ENCODE data around the gene COL8A2.

COL8A2 gene

DNA sequence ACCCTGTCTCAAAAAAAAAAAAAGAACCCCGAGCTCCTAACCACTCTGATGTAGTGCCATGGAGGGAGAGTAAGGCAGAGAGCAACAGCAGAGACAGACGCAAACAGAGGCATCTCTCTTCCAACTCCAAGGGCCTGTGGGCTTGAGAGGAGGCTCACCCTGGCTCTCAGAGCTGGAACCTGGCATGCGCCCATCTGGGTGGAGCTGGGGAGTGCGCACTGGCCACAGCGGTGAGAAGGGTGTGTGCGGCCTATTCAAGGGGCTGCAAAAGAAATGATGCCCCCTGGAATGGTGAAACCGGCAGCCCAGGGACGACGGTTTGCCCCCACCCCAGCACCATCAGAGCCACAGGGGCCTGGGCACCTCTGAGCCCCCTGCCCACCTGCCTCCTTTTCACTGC, 17.6 kb downstream of the COL8A2 start:
- no peaks in the 10 kb centered on the region for H3K4me1 ChIP-seq (ENCODE audit: control insufficient read depth in 1 of 2, insufficient read depth in 2 of 2, low read length in 2 of 2)

DNA sequence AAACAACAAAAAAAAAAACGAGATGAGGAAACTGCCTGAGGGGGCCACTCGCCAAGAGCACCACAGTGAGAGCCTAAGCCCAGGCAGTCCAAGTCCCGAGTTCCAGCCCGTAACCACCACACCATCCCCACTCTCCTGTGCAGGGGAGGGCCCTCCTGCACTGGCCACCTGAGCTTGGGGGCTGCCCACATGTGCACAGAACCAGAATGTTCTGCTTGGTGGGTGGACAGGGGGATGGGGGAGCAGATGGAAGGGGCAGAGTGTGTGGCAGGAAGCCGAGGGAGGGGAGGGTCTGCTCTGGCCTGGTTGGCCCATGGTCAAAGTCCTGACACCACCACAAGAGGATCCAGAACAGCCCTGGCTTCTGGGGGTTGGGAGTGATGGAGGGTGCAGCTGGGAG, 18.8 kb downstream of the COL8A2 start:
- H3K36me3 ChIP-seq (ENCODE audit: control insufficient read depth in 1 of 2, insufficient read depth in 2 of 2, low read length in 2 of 2), result no peaks in the 10 kb centered on the region
- H3K4me3 ChIP-seq (ENCODE audit: low read depth in 1 of 2, low read length in 2 of 2), result no peak overlapping the region
- no peaks in the 10 kb centered on the region for H3K27me3 ChIP-seq (ENCODE audit: low read depth, low read length)
- no peaks in the 10 kb centered on the region for H3K9me3 ChIP-seq (ENCODE audit: control insufficient read depth in 1 of 2, low read length in 2 of 2)
- H3K27ac ChIP-seq (ENCODE audit: low read length), result no peak overlapping the region
- H3K4me1 ChIP-seq (ENCODE audit: control insufficient read depth in 1 of 2, insufficient read depth in 2 of 2, low read length in 2 of 2), result no peaks in the 10 kb centered on the region

More for the DNA sequence above, 17.6 kb downstream of the COL8A2 start:
- H3K36me3 ChIP-seq (ENCODE audit: control insufficient read depth in 1 of 2, insufficient read depth in 2 of 2, low read length in 2 of 2), result no peaks in the 10 kb centered on the region
- H3K9me3 ChIP-seq (ENCODE audit: control insufficient read depth in 1 of 2, low read length in 2 of 2), result no peaks in the 10 kb centered on the region
- H3K4me3 ChIP-seq (ENCODE audit: low read depth in 1 of 2, low read length in 2 of 2), result no peak overlapping the region
- no peaks in the 10 kb centered on the region for H3K27me3 ChIP-seq (ENCODE audit: low read depth, low read length)
- no peak overlapping the region for H3K27ac ChIP-seq (ENCODE audit: low read length)

DNA sequence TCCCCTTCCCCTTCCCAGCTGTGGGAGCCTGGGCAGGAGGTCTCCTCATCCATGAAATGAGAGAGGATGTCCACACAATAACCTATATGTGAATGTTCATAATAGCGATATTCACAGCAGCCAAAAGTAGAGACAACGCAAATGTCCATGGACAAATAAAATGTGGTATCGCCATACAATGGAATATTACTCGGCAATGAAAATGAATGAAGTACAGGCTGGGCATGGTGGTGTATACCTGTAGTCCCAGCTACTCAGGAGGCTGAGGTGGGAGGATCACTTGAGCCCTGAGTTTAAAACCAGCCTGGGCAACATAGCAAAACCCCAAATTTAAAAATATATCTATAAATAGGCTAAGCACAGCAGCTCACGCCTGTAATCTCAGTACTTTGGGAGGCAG, 23.5 kb downstream of the COL8A2 start:
- Histone ChIP-seq H3K4me1 (ENCODE audit: control insufficient read depth in 1 of 2, insufficient read depth in 2 of 2, low read length in 2 of 2) (peaks cover 0 to 5% of the 10 kb centered on the region in 2 donors), H3K9me3 (ENCODE audit: control insufficient read depth in 1 of 2, low read length in 2 of 2) (no peaks in the 10 kb centered on the region), H3K27me3 (ENCODE audit: low read depth, low read length) (no peaks in the 10 kb centered on the region), H3K27ac (ENCODE audit: low read length) (no peak overlapping the region), H3K36me3 (ENCODE audit: control insufficient read depth in 1 of 2, insufficient read depth in 2 of 2, low read length in 2 of 2) (peaks cover 0 to 1% of the 10 kb centered on the region in 2 donors), H3K4me3 (ENCODE audit: low read depth in 1 of 2, low read length in 2 of 2) (no peak overlapping the region)

DNA sequence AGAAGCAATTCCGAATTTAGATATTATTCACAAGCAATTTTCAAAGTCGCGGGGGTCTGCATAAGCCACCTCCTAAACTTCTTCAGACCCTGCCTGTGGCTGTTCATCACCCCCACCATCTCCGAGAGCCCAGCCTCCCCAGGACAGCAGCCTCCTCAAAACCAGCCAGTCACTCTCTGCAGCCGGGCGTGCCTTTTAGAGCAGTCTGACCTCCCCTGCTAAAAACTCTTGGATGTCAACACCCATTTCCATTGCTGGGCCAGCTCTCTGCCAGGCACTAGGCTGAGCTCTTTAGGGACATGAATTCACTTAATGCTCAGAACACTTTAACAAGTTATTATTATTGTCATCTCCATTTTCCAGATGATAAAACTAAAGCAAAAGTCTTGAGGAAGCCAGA, 24.6 kb downstream of the COL8A2 start:
- Histone ChIP-seq H3K4me3 (ENCODE audit: low read depth in 1 of 2, low read length in 2 of 2) (no peak overlapping the region), H3K27ac (ENCODE audit: low read length) (no peak overlapping the region), H3K27me3 (ENCODE audit: low read depth, low read length) (no peaks in the 10 kb centered on the region), H3K36me3 (ENCODE audit: control insufficient read depth in 1 of 2, insufficient read depth in 2 of 2, low read length in 2 of 2) (peaks cover 8 to 12% of the 10 kb centered on the region in 2 donors), H3K9me3 (ENCODE audit: control insufficient read depth in 1 of 2, low read length in 2 of 2) (no peaks in the 10 kb centered on the region), H3K4me1 (ENCODE audit: control insufficient read depth in 1 of 2, insufficient read depth in 2 of 2, low read length in 2 of 2) (peaks cover 0 to 5% of the 10 kb centered on the region in 2 donors)

DNA sequence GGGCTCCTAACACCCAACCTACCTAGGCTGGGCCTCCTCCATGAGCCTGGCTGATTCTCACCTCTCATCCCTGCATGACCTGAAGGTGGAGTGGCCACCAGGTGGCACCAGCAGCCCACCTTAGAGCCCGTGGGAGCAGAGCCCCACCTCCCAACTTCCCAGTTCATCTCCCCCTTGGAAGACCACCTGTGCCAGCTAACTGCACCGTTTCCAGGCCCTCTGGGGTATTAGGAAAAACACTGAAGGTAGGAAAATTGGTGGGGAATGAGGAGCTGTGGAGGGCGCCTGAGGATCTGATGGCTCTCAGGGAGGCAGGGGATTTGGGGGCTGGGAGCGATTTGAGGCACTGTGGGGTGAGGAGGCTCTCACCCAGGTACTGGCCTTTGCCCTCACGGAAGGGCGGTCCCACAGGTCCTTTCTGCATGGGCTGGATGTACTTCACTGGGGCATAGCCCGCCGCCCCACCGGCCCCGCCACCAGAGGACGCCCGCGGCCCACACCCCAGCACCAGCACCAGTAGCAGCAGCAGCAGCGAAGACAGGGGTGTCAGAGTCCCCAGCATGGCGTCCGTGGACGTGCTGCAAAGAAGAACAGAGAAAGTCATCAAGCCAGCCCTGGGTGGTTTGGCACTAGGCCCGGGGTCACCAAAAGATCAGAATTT, 25.2 kb downstream of the COL8A2 start:
- peaks cover 0 to 8% of the 10 kb centered on the region in 2 donors for H3K4me1 ChIP-seq (ENCODE audit: control insufficient read depth in 1 of 2, insufficient read depth in 2 of 2, low read length in 2 of 2)
- no peaks in the 10 kb centered on the region for H3K27me3 ChIP-seq (ENCODE audit: low read depth, low read length)
- no peak overlapping the region for H3K27ac ChIP-seq (ENCODE audit: low read length)
- no peaks in the 10 kb centered on the region for H3K9me3 ChIP-seq (ENCODE audit: control insufficient read depth in 1 of 2, low read length in 2 of 2)
- peaks cover 9 to 15% of the 10 kb centered on the region in 2 donors for H3K36me3 ChIP-seq (ENCODE audit: control insufficient read depth in 1 of 2, insufficient read depth in 2 of 2, low read length in 2 of 2)
- H3K4me3 ChIP-seq (ENCODE audit: low read depth in 1 of 2, low read length in 2 of 2), result no peak overlapping the region

DNA sequence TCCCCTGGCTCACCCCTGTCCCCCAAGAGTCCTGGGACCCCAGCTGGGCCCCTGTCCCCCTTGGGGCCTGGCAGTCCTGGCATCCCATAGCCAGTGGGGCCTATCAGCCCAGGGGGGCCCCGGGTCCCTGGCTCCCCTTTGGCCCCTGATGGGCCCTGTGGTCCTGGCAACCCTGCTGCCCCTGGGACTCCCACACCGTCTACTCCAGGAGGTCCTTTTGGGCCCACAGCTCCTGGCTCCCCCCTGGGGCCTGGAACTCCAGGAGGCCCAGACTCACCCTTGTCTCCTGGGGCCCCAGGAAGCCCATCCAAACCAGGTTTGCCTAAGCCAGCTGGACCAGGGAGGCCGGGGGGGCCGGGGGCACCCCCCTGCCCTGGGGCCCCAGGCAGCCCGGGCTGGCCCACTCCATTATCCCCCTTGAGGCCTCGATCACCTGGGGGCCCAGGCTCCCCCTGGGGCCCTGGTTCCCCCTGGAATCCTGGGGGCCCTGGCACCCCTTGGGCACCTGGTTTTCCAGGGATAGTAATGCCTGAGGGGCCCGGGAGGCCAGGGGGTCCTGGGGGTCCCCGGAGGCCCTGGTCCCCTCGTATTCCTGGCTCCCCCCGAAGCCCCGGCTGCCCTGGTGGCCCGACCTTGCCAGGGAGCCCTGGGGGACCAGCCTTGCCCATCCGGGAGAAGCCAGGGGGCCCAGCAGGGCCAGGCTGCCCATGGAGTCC, 26.2 kb downstream of the COL8A2 start:
- Histone ChIP-seq H3K27ac (ENCODE audit: low read length) (no peak overlapping the region), H3K4me1 (ENCODE audit: control insufficient read depth in 1 of 2, insufficient read depth in 2 of 2, low read length in 2 of 2) (peaks cover 0 to 12% of the 10 kb centered on the region in 2 donors), H3K4me3 (ENCODE audit: low read depth in 1 of 2, low read length in 2 of 2) (no peak overlapping the region), H3K27me3 (ENCODE audit: low read depth, low read length) (no peaks in the 10 kb centered on the region), H3K36me3 (ENCODE audit: control insufficient read depth in 1 of 2, insufficient read depth in 2 of 2, low read length in 2 of 2) (peaks cover 17 to 26% of the 10 kb centered on the region in 2 donors), H3K9me3 (ENCODE audit: control insufficient read depth in 1 of 2, low read length in 2 of 2) (no peaks in the 10 kb centered on the region)

DNA sequence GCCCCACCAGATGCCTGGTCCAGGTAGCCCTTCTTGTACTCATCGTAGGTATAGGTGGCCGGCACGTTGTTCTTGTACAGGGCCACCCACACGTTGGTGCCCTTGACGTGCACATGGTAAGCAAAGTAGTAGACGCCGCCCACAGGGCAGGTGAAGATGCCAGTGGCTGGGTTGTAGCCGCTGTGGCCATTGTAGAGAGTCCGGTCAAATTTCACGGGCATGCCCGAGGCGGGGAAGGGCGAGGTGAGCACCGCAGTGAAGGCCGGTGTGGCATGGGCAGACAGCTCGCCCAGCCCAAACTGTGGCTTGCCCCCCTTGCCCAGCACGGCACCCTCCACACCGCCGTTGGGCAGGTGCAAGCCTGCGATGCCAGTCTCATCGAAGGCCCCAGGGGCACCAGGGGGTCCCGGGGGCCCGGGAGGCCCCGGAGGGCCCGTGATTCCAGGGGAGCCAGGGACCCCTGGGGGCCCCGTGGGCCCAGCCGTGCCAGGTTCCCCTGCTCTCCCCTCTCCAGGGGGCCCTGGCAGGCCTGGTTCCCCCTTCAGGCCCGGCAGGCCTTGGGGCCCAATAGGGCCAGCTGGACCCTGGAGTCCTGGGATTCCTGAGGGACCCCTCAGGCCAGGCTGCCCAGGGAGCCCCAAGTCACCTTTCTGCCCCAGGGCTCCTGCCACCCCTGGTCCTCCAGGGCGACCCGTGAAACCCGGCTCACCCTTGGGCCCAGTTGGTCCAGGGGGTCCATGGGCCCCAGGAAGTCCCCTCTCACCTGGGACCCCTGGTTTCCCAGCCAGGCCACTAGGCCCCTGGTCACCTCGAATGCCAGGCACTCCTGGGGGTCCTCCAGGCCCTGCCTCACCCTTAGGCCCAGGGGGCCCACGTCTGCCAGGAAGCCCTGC, 27.1 kb downstream of the COL8A2 start:
- Histone ChIP-seq H3K36me3 (ENCODE audit: control insufficient read depth in 1 of 2, insufficient read depth in 2 of 2, low read length in 2 of 2) (peaks cover 26 to 34% of the 10 kb centered on the region in 2 donors), H3K4me1 (ENCODE audit: control insufficient read depth in 1 of 2, insufficient read depth in 2 of 2, low read length in 2 of 2) (peaks cover 0 to 12% of the 10 kb centered on the region in 2 donors), H3K27me3 (ENCODE audit: low read depth, low read length) (no peaks in the 10 kb centered on the region), H3K9me3 (ENCODE audit: control insufficient read depth in 1 of 2, low read length in 2 of 2) (no peaks in the 10 kb centered on the region), H3K27ac (ENCODE audit: low read length) (no peak overlapping the region), H3K4me3 (ENCODE audit: low read depth in 1 of 2, low read length in 2 of 2) (no peak overlapping the region)

DNA sequence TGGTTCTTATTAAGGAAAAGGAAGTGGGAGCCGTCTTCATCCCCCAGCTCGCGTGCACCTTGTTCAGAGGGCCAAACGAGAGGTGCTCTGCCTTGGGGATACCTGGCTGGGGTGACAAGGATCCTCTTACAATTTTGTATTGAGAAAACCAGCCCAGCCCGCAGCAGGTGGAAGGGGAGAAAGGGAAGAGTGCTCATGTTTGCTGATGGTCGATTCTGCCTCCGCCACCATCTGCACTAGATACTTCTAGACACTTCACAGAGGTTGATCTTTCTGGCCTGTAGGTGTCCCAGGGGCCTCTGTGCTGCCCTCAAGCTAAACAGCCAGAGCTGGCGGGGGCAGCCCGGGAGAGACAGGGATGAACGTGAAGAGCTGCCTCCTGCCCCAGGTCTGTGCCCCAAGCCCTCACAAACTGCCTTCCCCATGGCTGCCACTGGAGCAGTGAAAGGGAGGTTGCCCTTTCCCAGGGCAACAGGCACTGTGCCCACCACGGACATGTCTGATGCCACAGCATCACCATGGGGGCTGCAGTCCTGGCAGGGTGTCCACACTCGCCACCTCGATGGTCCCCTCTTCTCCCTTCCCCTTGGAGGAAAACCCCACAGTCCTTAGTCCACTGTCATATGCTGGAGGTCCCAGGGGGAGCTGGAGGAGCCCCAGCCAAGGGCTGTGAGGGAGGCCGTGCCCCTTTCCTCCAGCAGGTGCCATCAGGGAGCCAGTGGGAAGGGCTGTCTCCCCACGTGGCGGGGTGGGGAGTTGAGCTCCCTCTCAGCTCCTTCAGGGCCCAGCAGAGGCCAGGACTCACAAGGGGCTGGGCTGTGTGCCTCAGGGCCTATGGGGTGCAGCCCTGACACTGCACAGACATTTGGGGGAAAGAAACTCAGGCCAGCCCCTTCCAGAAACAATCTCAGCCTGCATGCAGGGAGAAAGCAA, 28.3 kb downstream of the COL8A2 start:
- no peaks in the 10 kb centered on the region for H3K9me3 ChIP-seq (ENCODE audit: control insufficient read depth in 1 of 2, low read length in 2 of 2)
- H3K27me3 ChIP-seq (ENCODE audit: low read depth, low read length), result no peaks in the 10 kb centered on the region
- peaks cover 37 to 46% of the 10 kb centered on the region in 2 donors for H3K36me3 ChIP-seq (ENCODE audit: control insufficient read depth in 1 of 2, insufficient read depth in 2 of 2, low read length in 2 of 2)
- no peak overlapping the region for H3K27ac ChIP-seq (ENCODE audit: low read length)
- no peak overlapping the region for H3K4me3 ChIP-seq (ENCODE audit: low read depth in 1 of 2, low read length in 2 of 2)
- H3K4me1 ChIP-seq (ENCODE audit: control insufficient read depth in 1 of 2, insufficient read depth in 2 of 2, low read length in 2 of 2), result peaks cover 0 to 12% of the 10 kb centered on the region in 2 donors

DNA sequence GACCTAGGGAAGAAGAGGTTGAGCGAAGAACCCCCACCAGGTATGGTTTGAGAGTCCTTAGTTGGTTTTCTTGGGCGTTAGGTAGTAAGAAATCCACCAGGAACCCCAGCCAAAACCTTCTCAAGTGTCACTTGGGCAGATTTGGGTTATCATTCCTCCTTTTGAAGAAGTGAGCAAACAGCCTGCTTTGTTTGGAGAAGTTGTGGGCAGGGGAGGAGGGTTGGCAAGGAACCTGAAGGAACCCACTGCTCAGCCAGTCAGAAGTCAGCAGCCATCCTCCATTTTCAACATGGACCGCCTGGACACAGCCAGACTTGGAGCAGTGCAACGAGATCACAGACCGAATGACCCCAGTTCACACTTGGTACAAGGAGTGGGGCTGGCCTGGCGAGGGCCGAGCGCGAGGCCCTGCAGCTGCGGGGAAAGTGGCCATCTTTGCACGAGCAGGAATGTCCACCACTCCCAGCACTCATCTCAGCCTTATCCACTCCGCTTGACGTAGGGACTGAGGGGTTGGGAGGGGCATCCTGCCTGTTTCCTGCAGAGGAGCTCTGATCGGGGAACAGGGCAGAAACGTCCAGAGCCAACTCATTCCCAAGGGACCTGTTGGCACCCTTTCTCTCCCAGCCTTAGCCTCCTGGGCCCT, 29.1 kb downstream of the COL8A2 start:
- Histone ChIP-seq H3K4me1 (ENCODE audit: control insufficient read depth in 1 of 2, insufficient read depth in 2 of 2, low read length in 2 of 2) (peaks cover 0 to 19% of the 10 kb centered on the region in 2 donors), H3K9me3 (ENCODE audit: control insufficient read depth in 1 of 2, low read length in 2 of 2) (no peaks in the 10 kb centered on the region), H3K36me3 (ENCODE audit: control insufficient read depth in 1 of 2, insufficient read depth in 2 of 2, low read length in 2 of 2) (peaks cover 39 to 54% of the 10 kb centered on the region in 2 donors), H3K27ac (ENCODE audit: low read length) (no peak overlapping the region), H3K27me3 (ENCODE audit: low read depth, low read length) (no peaks in the 10 kb centered on the region), H3K4me3 (ENCODE audit: low read depth in 1 of 2, low read length in 2 of 2) (no peak overlapping the region)

DNA sequence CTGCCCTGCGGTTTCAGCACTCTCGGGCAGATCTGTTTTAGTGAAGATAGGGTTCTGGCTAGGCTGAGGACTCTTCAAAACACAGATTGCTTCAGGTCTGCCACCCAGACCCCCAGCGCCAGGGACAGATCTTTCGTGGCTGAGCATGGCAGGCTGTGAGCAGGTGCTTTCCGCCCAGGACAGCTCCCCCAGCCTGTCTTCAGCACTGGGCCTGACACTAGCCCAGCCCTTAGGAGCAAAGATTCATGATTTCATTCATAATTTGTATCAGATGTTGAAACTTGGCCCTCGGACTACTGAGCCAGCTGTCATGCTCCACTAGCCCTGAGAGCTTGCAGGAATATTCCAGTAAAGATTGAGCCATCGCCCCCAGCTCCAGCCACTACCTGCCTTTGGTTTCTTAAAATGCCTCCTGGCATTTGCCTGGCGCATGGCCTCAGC, 30.4 kb downstream of the COL8A2 start:
- no peaks in the 10 kb centered on the region for H3K27me3 ChIP-seq (ENCODE audit: low read depth, low read length)
- H3K36me3 ChIP-seq (ENCODE audit: control insufficient read depth in 1 of 2, insufficient read depth in 2 of 2, low read length in 2 of 2), result peaks cover 39 to 54% of the 10 kb centered on the region in 2 donors
- no peak overlapping the region for H3K4me3 ChIP-seq (ENCODE audit: low read depth in 1 of 2, low read length in 2 of 2)
- H3K9me3 ChIP-seq (ENCODE audit: control insufficient read depth in 1 of 2, low read length in 2 of 2), result no peaks in the 10 kb centered on the region
- peaks cover 0 to 25% of the 10 kb centered on the region in 2 donors for H3K4me1 ChIP-seq (ENCODE audit: control insufficient read depth in 1 of 2, insufficient read depth in 2 of 2, low read length in 2 of 2)
- no peak overlapping the region for H3K27ac ChIP-seq (ENCODE audit: low read length)
